Muscle of leg (tissue), 11 donors: ENCODE measurements around the gene SPTBN1. TPM values are rescaled to one million over a fixed set of nuclear protein-coding genes. Genes with fewer than 3 reads are reported as not detected.
A peak's percentile ranks its signal among the peaks of the same experiment; 100 is the strongest.

ENCODE experiments used
- DNase-seq: peaks from one replicate; pipeline ENCODE4 v3.0.0; 2013
- H3K27ac ChIP-seq: one replicate; pipeline ENCODE4 v1.5.1; 2013; ENCODE audit warnings: mild to moderate bottlenecking, low read length, control low read depth
- H3K27me3 ChIP-seq: one replicate; pipeline ENCODE4 v1.6.1; 2013; ENCODE audit warnings: low read length; ENCODE audit not compliant: control insufficient read depth, insufficient read depth
- H3K36me3 ChIP-seq: one replicate; pipeline ENCODE4 v1.6.1; 2013; ENCODE audit warnings: low read length; ENCODE audit not compliant: control insufficient read depth, insufficient read depth
- H3K4me1 ChIP-seq: one replicate; pipeline ENCODE4 v1.6.1; 2013; ENCODE audit warnings: low read length; ENCODE audit not compliant: control insufficient read depth, insufficient read depth
- H3K4me3 ChIP-seq: one replicate; pipeline ENCODE4 v1.5.1; 2013; ENCODE audit warnings: low read length, control low read depth
- H3K9me3 ChIP-seq: replicated peaks from 2 replicates; pipeline ENCODE4 v1.6.1; 2013; ENCODE audit warnings: low read depth, low read length; ENCODE audit not compliant: control insufficient read depth
- WGBS: methylation state at CpG from one replicate; pipeline ENCODE4 v1.1.5; 2013; ENCODE audit warnings: missing lambda C conversion rate; ENCODE audit not compliant: insufficient coverage; 5-methylcytosine and 5-hydroxymethylcytosine counted together
- polyA plus RNA-seq, 8 donors: library from polyadenylated mRNA; unstranded; fragments of 120-200 nt; gene quantifications; one replicate each; pipeline versions ENCODE4 v1.2.1 to v1.2.3, GENCODE V29; 2013; ENCODE audit warnings: inconsistent platforms in 1 of 8, low replicate concordance in 1 of 8; ENCODE audit not compliant: insufficient read length in 8 of 8, insufficient read depth in 1 of 8
- total RNA-seq: library from RNA; stranded (reverse); fragments of 120-200 nt; gene quantifications from one replicate; pipeline ENCODE4 v1.2.4, GENCODE V29; 2013

SPTBN1 gene
- total and polyA plus RNA-seq, 9 donors: 228 to 333 (median 273) TPM

DNA sequence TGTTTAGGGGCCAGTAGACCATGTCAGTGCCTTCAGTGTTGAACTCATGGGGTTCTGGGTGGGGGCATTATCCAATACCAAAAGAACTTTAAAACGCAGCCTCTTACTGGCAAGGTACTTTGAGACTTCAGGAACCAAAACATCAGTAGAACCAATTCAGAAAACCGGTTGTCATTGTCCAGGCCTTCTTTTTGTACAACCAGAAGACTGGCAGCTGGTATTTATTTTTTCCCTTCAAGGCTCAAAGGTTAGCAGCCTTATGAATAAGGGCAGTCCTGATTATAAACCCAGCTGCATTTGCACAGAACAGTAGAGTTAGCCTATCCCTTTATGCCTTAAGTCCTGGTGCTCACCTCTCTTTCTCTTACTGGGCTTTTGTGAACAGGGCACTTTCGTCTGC is 153.5 kb downstream of the SPTBN1 start:
- Histone ChIP-seq H3K4me3 (no peak overlapping the region), H3K27ac (peak overlapping the region; percentile 32), H3K4me1 (peaks cover 35% of the 10 kb centered on the region), H3K27me3 (no peaks in the 10 kb centered on the region), H3K9me3 (no peaks in the 10 kb centered on the region), H3K36me3 (peaks cover 26% of the 10 kb centered on the region)
- WGBS: 69% methylated on average over 3 of the region's 3 CpGs
- no peak for DNase-seq

DNA sequence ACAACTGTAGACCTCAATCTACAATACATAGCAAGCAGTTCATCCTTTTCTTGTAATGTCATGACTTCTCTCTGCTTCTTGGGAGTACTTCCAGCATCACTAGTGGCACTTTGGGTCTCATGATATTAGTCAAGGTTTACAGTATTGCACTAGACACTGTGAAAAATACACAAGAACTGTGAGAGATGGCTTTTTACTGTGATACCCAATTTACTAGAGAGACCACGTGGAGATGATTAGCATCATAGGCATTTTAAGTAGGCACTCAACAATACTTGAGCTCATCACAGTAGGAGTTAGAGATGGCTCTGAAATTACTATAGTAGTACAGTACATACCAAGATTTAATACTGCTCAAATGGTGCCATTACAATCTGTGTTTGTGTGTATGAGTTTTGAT is 154.6 kb downstream of the SPTBN1 start:
- H3K27ac ChIP-seq: no peak overlapping the region
- no CpG with 5 or more reads among the region's 1 CpG for WGBS
- H3K27me3 ChIP-seq: no peaks in the 10 kb centered on the region
- peaks cover 35% of the 10 kb centered on the region for H3K36me3 ChIP-seq
- DNase-seq: no peak
- peaks cover 32% of the 10 kb centered on the region for H3K4me1 ChIP-seq
- H3K4me3 ChIP-seq: no peak overlapping the region
- H3K9me3 ChIP-seq: no peaks in the 10 kb centered on the region

DNA sequence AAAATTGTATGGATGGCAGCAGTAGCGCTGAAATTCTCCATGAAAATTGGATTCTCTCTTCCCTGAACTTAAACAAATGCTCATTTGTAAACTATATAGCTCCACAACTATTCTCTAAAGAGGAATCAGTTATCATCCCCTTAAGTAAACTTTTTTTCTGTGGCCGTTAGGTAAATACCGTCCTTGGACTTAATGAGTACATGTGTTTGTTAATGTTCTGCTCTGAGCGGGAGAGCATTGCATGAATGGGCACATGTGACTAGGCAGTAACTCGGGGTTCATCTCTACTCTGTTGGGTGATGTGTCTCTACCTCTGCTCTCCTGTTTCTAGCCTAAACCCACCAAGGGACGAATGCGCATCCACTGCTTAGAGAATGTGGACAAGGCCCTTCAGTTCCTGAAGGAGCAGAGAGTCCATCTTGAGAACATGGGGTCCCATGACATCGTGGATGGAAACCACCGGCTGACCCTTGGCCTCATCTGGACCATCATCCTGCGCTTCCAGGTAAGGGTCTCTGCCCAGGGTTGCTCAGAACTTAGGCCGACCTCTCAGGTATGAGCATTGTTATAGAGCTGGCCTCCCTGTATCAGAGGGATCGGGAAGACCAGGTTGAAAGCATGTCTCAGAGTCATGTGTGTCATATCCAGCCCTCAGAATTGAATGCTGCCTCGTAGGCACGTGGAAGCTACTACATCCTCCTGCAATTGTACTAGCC is 155.9 kb downstream of the SPTBN1 start:
- H3K4me3 ChIP-seq: no peak overlapping the region
- no peaks in the 10 kb centered on the region for H3K9me3 ChIP-seq
- WGBS: 66% methylated on average over 9 of the region's 14 CpGs
- H3K4me1 ChIP-seq: peaks cover 22% of the 10 kb centered on the region
- no peaks in the 10 kb centered on the region for H3K27me3 ChIP-seq
- H3K36me3 ChIP-seq: peaks cover 40% of the 10 kb centered on the region
- no peak for DNase-seq
- H3K27ac ChIP-seq: no peak overlapping the region

DNA sequence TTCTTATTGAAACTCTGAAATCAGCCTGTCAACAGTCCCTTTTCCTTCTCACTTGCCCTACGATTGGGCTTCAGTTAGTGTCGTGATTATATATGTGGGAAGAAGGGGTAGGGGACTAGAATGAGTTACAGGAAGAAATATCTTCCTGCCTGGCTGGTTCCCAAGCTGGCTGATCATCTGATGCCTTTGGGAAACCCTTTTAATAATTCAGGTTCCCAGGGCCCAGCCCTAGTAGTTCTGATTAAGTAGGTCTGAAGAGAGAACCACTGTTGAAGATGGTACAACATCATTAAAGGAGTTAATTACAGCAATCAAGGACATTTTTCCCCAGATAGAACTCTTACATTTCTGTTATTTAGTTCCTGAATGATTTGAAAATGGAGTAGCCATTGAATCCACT is 157.3 kb downstream of the SPTBN1 start:
- H3K27ac ChIP-seq: peak overlapping the region; percentile 30

DNA sequence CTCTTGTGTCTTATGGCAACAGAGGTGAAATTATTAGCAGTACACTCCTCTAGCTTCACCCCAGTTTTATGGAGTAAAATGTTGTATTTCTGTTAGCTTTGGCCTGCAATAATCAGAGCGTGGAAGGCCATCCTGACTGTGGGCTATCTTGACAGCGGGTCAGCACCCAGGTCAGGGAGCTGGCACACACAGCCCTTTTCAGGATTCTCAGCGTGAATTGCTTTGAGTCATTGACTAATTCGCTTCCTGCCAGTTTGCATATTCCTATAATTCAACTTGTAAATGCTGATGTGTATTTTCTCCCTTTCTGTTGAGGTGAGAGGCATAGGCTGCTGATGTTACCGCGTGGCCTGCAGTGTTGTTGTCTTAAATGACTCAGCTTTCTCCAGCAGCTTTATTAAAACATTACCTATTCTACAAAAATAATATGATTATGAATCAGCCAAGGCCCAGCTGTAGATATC is 157.7 kb downstream of the SPTBN1 start:
- Histone ChIP-seq H3K27me3 (no peaks in the 10 kb centered on the region), H3K27ac (no peak overlapping the region), H3K9me3 (no peaks in the 10 kb centered on the region), H3K4me1 (peaks cover 32% of the 10 kb centered on the region), H3K4me3 (no peak overlapping the region), H3K36me3 (peaks cover 57% of the 10 kb centered on the region)
- 92% methylated on average over 2 of the region's 6 CpGs for WGBS
- DNase-seq: no peak

More for the DNA sequence above, 157.3 kb downstream of the SPTBN1 start:
- Histone ChIP-seq H3K36me3 (peaks cover 54% of the 10 kb centered on the region), H3K4me1 (peaks cover 27% of the 10 kb centered on the region), H3K27me3 (no peaks in the 10 kb centered on the region), H3K4me3 (no peak overlapping the region), H3K9me3 (no peaks in the 10 kb centered on the region)
- DNase-seq: peak; percentile 53
- WGBS: no CpG with 5 or more reads among the region's 2 CpGs

DNA sequence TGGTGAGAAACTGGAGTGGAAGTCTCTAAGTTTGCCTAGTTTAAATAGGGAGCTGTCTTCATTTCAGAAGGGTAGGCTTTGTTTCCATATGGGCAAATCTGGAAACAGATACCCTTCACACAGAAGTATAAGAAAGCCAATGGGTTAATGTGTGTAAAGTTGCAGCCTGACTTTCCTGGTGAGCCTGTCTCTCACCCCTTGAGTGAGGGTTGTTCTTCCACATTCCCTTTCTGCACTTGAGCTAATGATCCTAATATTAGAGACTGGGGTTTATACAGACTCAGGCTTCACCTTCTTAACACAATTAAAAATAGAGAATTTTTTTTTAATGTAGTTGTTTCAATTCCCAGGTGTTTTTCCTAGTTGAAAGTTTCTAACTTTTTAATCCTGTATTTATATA is 158.7 kb downstream of the SPTBN1 start:
- no peak for DNase-seq
- no peak overlapping the region for H3K27ac ChIP-seq
- H3K4me1 ChIP-seq: peaks cover 33% of the 10 kb centered on the region
- H3K27me3 ChIP-seq: no peaks in the 10 kb centered on the region
- H3K36me3 ChIP-seq: peaks cover 60% of the 10 kb centered on the region
- H3K9me3 ChIP-seq: no peaks in the 10 kb centered on the region
- no peak overlapping the region for H3K4me3 ChIP-seq

DNA sequence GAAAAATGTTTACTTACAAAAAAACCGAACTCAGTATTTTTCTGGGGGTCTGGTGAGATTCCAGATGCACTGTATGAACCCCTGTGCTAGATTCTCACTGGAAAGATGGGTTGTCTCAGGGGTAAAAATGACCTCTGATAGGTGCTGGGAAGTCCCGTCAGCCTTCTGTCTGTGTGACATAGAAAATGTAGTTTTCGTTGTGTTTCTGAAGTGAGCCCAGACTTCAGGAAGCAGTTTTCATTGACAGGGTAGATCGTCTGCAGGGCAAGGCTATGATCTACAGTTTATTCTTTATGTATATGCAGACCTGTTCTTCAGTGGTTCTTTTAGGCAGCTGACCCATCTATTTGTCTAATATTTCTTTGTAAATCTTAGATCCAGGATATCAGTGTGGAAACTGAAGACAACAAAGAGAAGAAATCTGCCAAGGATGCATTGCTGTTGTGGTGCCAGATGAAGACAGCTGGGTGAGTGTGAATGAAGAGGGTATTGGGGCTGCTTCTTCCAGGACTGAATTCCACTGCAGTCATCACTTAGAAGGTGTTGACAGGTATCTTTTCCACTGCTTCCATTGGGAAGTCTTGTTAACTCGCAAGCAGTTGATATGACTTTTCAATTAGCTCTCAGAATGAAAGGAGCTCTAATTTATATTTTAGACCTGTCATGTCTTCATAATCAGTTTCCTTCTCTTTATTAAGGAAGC is 159.9 kb downstream of the SPTBN1 start:
- Histone ChIP-seq H3K27me3 (no peaks in the 10 kb centered on the region), H3K4me3 (no peak overlapping the region), H3K36me3 (peaks cover 70% of the 10 kb centered on the region), H3K9me3 (no peaks in the 10 kb centered on the region), H3K27ac (no peak overlapping the region), H3K4me1 (peaks cover 34% of the 10 kb centered on the region)
- DNase-seq: no peak
- 71% methylated on average over 3 of the region's 5 CpGs for WGBS

DNA sequence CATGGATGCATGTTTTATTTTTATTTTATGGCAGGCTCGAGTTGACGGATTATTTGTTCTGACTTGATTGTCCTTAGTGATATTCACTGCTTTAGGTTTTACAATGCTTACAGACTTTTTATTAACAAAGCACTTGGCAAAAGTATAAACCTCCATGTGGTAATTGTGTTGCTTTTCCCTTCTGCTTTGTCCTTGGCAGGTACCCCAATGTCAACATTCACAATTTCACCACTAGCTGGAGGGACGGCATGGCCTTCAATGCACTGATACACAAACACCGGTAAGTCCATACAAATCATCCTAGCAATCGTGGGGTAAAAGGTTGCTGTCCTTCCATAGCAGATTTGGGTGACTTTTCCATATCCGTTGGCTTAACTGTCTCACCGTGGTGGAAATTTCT is 161.3 kb downstream of the SPTBN1 start:
- Histone ChIP-seq H3K27me3 (no peaks in the 10 kb centered on the region), H3K4me3 (no peak overlapping the region), H3K36me3 (peaks cover 79% of the 10 kb centered on the region), H3K9me3 (no peaks in the 10 kb centered on the region), H3K27ac (no peak overlapping the region), H3K4me1 (peaks cover 28% of the 10 kb centered on the region)
- no peak for DNase-seq
- 20% methylated on average over 1 of the region's 7 CpGs for WGBS

DNA sequence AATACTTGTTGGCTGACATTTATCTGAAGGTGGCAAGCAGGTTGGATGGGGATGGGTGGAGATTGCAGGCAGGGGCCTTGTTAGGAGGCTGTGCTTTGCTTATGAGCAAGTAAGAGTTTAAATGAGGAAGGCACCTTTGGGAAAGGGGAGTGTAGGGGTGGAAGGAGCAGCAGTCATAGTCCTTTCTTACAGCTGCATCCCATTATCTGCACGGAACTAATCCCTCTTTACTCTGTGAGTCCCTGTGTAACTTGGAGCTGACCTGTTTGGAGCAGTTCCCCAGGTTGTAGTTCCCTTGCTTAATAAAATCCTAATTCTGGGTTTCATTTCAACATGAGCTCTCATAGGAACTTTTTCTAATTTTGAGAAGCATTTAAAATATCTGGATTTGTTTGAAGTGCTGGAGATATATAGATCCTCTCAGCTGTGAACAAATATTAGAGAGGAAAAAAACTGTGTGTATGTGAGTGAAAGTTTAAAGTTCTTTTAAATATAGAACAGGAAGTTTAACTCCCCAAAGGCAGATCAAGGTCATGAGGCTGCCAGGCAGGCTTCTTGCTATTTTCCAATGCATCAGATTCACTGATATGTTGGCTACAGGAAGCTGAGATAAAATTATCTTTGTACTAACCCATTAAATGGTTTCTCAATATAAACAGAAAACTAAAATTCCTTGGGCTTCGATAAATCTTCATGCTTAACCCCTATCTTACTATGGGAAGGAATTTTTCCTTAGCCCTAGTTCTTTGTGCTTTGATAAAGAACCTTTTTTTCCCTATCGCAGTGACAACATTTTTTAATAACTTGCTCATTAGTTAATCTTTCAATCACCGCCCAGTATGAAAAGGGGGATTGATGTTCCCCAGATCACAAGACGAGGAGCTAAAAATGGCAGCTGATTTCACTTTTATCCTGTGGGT is 162.8 kb downstream of the SPTBN1 start:
- Histone ChIP-seq H3K27ac (peak overlapping the region; percentile 88), H3K36me3 (peaks cover 78% of the 10 kb centered on the region), H3K4me1 (peaks cover 21% of the 10 kb centered on the region), H3K4me3 (no peak overlapping the region), H3K9me3 (no peaks in the 10 kb centered on the region), H3K27me3 (no peaks in the 10 kb centered on the region)
- 17% methylated on average over 1 of the region's 5 CpGs for WGBS
- peak; percentile 80 for DNase-seq
